ENCODE measurements around the gene MGAT3.
A peak's percentile ranks its signal among the peaks of the same experiment; 100 is the strongest.

The MGAT3 gene

GRCh38 chr22:39473851-39474250, 17.0 kb downstream of the MGAT3 start:
- DNase-seq: no peak

DNA sequence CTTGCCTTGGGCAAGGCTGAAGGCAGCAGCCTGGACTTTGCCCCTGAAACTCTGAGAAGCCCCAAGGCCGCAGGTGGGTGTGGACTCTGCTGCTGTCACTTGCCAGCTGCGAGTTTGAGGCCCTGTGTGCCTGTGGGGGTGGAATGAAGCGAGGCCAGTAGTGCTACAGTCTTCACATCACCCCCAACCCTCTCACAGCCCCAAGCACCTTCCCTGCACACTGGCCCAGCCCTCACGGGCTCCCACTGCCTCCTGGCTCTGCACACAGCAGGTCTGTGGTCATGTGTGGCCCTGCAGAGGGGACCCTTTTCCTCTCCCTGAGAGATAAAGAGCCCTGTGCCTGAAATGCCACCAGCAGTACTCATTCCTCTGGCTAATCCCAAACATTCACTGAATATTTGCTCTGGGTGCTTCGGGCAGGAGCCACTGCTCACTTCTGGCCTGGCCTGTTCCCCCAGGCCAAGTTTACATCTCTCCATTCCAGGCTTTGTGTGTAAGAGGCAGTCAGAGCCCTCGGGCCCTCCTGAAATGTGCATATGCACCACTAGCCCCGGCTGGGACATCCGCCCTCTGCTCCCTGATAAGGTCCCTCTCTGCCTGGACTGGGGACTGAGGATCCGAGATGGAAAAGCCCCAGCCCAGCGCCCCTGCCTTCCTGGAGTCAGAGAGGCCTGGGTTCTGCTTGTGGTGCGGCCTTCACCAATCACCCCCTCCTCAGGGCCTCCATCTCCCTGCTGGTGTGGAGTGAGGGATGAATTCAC, 17.7 kb downstream of the MGAT3 start:
- no peak for DNase-seq

DNA sequence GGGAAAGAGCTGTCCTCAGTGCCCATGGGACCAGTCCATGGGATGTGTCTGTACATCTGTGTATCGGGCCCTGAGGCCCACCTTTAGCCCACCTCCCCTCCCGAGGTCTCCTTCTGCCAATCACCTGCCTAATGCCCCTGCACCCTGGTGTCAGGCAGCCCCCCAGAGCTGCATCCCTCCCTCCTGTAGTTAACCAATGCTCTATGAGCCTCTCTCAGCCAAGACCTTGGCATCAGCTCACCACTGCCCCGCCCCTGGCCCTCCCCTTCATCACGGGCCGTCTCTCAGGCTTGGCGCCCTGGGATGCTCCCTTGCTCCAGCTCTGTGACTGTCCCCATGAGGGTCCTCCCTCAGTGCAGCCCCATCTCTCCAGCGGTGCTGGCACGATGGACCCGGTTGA, 18.5 kb downstream of the MGAT3 start:
- DNase-seq: no peak

DNA sequence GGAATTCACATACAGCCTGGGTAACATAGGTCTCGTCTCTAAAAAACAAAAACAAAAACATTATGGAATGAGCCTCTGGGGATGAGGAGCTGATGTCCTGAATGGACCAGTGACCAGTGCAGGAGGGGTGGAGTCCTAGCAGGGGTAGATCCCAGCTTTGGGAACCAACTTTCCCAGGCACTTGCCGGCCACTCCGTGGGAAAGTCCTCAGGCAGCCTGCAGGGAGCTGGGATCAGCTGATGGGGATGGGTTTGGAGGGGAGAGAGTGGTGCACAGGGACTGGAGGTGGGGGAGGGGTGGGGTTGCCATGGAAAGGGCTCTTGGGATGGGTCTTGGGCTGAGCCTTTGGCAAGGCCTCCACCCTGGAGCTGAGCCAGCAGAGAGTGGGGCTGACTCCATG, 19.1 kb downstream of the MGAT3 start:
- no peak for DNase-seq

- no peak for DNase-seq
These were observed 19.9 kb downstream of the MGAT3 start for GRCh38 chr22:39476664-39477063.

DNA sequence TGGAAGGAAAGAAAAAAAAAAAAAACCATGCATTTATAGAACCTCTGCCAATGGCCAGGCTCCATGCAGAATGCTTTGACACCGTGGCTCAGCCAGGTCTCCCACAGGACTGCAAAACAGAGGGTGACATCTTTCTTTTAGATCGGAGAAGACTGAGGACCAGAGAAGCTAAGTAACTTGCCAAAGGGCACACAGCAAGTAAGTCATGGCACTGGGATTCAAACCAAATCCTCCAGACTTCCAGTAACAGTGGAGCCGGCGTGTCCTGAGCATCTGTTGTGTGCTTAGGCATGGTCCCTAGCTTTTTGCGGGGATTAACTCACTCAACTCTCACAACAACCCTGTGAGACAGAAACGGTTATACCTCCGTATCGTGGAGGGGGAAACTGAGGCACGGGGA, 20.7 kb downstream of the MGAT3 start:
- no peak for DNase-seq

DNA sequence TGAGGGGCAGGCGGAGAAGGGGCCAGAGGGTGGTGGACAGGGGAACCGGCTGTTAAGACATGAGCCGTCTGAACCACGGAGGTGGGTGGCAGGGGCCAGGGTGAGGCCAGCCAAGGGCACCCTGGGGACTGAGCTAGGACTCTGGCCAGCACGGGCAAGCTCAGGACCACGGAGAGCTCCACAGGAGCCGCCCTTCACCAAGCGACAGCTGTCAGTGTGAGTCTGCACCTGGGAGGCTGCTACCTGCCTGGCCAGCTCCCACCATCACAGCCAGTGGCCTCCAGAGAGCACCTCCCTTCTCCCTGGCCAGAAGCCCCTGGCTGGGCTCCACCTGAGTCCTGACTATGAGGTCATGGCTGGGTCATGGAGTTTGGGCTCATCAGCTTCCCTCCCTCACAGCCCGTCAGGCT, 21.6 kb downstream of the MGAT3 start:
- DNase-seq: no peak

- DNase-seq: no peak
These were observed 22.4 kb downstream of the MGAT3 start for GRCh38 chr22:39479254-39479653.

GRCh38 chr22:39480557-39480956, 23.7 kb downstream of the MGAT3 start:
- DNase-seq: no peak

DNA sequence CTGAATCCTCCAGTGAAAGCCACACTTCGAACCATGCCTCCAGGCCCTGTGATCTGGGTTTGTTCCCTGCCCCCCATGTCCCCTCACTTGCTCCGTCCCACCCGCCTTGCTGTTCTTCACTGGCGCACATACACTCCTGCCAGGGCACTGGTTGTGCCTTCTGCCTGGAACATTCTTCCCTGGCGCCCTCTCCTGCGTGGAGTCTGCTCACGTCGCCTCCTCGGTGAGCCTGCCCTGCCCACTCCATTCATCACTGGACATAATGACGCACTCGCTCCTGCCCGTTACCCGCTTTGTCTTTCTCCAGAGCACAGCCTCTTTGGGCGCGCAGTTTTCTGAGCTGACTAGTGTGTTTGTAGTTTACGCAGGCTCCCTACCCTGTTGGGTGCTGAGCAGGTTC, 24.2 kb downstream of the MGAT3 start:
- DNase-seq: no peak

GRCh38 chr22:39481595-39481994, 24.8 kb downstream of the MGAT3 start:
- no peak for DNase-seq

- DNase-seq: peak; percentile 10
These were observed 26.0 kb downstream of the MGAT3 start for GRCh38 chr22:39482768-39483167.

GRCh38 chr22:39486951-39487825, 30.4 kb downstream of the MGAT3 start:
- peak; percentile 37 for DNase-seq

- DNase-seq: peak; percentile 14
These were observed 31.2 kb downstream of the MGAT3 start for GRCh38 chr22:39487826-39488520.

GRCh38 chr22:39488563-39489083, 31.8 kb downstream of the MGAT3 start:
- peak; percentile 4 for DNase-seq

GRCh38 chr22:39489094-39490068, 32.6 kb downstream of the MGAT3 start:
- peak; percentile 30 for DNase-seq

- peak; percentile 96 for DNase-seq
These were observed 33.5 kb downstream of the MGAT3 start for GRCh38 chr22:39490135-39490798.

DNA sequence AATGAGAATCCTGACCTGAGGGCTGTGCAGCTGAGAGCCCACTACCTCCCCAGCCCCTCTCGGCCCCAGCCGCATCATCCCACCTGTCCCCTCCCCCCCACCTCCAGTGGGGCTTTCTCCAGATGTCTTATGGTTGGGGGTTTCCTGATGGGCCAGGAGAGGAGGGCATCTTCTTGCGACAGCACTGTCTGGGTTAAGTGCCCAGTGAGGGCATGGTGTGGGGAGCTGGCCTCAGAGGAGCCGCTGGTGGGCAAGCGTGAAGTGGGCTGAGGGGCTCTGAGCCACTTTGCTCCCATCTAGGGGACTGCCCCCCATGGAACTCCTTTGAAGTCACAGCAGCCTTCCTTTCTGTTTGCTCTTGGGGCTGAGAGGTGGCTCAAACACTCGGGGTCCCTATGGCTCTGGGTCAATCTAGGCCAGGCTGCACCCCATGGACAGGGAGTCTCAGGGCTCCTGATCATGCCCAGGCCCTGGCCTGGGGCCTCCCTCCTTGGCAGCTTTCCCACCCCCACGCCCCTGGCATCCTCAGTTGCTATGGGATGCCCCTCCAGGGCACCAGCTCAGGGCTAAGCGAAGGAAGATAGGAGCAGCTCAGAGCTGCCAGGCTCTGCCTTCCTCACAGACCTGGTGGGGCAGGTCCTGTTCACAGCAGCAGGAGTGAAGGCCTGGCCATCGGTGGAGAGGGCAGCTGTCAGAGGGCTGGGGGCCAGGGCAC, 34.3 kb downstream of the MGAT3 start:
- no peak for DNase-seq

DNA sequence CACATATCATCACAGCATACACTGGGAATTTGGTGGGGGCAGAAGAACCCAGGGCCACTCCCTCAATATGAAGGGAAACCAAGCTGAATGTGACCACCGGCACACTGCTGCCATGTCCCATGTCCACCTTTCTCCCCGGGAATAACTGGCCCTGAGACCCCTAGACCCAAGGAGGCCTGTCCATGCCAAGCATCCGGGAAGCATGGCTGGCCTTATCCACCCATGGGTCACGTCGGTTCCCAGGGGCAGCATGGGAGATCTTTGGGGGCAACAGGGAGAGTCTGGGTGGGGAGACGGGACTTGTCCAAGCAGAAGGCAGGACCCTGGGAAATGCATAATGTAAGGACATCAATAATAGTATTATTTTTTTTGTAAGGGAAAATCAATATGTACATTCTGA, 34.9 kb downstream of the MGAT3 start:
- DNase-seq: no peak

GRCh38 chr22:39492186-39492585, 35.4 kb downstream of the MGAT3 start:
- no peak for DNase-seq

GRCh38 chr22:39493759-39494158, 36.9 kb downstream of the MGAT3 start:
- no peak for DNase-seq

Data from 8988T (cell line).